Measurements from ENCODE around the gene PBX2. TPM values are rescaled to one million over a fixed set of nuclear protein-coding genes. Genes with fewer than 3 reads are reported as not detected.

PBX2 gene
- total RNA-seq, 3 donors from 2014 or later, result 62.2 to 68.2 (median 64.0) TPM

DNA sequence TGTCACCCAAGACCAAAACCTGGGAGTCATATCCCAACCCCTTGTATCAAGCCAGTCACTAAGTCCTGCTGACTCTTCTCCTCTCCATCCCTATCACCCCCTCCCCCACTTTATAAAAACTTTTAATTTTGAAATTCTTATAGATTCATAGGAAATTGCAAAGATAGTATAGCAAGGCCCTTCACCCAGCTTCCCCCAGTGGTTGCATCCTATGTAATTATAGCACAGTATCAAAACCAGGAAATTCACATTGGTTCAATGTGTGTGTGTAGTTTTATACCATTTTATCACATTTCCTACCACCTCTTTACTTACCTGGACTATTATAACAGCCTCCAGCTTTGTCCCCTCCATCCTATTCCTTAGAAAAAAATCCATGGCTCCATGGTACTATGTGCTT is 31.9 kb downstream of the PBX2 start:
- Mint-ChIP-seq H3K4me1 (ENCODE audit: low read depth) (peaks cover 23% of the 10 kb centered on the region), H3K27me3 (ENCODE audit: low read depth) (no peaks in the 10 kb centered on the region), H3K9me3 (no peaks in the 10 kb centered on the region), H3K36me3 (ENCODE audit: insufficient read depth) (peaks cover 12% of the 10 kb centered on the region), H3K4me3 (no peak overlapping the region)
- ATAC-seq (no peak), DNase-seq (no peak)

DNA sequence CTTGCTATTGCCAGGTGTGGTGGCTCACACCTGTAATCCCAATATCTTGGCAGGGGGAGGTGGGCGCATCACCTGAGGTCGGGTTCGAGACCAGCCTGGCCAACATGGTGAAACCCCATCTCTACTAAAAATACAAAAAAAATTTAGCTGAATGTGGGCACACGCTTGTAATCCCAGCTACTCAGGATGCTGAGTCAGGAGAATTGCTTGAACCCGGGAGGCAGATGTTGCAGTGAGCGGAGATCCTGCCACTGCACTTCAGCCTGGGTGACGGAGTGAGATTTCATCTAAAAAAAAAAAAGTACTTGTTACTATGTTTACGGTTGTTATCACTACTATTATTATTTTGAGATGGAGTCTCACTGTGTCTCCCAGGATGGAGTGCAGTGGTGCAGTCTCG is 33.1 kb downstream of the PBX2 start:
- Mint-ChIP-seq H3K9me3 (no peaks in the 10 kb centered on the region), H3K36me3 (ENCODE audit: insufficient read depth) (peaks cover 12% of the 10 kb centered on the region), H3K4me1 (ENCODE audit: low read depth) (peaks cover 33% of the 10 kb centered on the region), H3K27me3 (ENCODE audit: low read depth) (peaks cover 3% of the 10 kb centered on the region), H3K4me3 (no peak overlapping the region)
- no peak for ATAC-seq
- DNase-seq, result no peak

DNA sequence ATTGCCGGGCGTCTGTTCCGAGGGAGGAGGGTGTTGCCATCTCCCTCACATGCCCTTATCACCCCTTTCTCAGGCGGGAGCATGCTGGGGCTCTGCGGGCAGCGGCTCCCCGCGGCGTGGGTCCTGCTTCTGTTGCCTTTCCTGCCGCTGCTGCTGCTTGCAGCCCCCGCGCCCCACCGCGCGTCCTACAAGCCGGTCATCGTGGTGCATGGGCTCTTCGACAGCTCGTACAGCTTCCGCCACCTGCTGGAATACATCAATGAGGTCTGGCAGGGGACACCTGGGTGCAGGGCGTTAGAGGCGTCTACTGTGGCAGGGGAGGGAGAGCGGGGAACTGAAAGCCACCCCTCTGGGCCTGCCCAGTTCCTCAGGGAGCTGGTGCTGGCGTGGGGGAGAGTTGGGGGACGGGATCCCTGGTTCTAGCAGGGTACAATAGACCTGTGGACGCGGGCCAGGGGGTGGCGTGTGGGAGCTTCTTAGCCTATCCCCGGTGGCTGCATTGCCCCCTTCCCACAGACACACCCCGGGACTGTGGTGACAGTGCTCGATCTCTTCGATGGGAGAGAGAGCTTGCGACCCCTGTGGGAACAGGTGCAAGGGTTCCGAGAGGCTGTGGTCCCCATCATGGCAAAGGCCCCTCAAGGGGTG is 35.4 kb downstream of the PBX2 start:
- DNase-seq, result peak; percentile 53
- peak overlapping the region; percentile 96 for H3K4me3 Mint-ChIP-seq
- H3K27me3 Mint-ChIP-seq (ENCODE audit: low read depth), result peaks cover 17% of the 10 kb centered on the region
- no peaks in the 10 kb centered on the region for H3K9me3 Mint-ChIP-seq
- peak; percentile 61 to 73 for ATAC-seq
- peaks cover 12% of the 10 kb centered on the region for H3K36me3 Mint-ChIP-seq (ENCODE audit: insufficient read depth)
- H3K4me1 Mint-ChIP-seq (ENCODE audit: low read depth), result peaks cover 44% of the 10 kb centered on the region

DNA sequence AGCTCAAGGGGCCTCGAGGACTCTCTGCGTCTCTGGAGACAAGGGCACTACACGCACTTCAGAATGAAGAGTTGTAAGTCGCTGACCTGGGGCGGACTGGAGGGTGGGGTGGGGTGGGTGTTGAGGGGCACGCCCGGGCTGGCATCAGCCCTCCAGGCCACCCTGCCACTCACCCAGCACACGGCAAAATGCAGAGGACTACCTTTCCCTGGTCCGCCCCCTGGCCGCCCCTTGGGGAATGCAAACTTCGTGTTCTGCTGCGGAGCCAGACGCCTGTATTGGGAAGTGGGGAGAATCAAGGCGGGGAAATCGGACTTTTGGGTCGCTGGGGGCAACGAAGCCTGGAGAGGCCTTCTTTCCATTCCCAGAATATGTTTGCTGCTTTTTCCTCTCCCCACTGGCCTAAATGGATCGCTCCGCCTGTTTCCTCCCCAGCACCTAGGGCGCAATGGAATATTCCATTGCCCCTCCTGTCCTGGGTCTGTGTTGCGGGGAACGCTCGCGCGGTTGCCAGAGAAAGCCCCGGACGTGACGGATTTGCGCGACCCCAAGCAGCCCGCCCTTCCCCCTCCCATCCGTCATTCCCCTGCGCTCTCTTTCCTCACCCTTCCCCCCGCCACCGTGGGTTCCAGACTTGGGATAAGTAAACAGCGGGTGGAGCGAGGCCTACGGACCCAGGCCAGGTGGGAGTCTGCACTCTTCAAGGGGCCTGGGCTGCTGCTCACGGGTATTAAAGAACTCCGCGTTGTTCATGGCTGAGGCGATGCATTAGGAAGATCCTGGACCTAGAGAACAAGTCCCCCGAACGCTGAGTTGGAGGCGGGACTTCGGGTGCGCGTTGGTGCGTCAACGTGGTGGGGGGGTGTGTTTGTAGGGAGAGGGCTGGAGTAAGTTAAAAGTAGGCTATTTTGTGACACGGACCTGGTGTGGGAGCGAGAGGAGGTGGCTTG is 36.2 kb downstream of the PBX2 start, which contains the start of gene PPT2:
PPT2 (plus strand) TSS at position 578 of the 950 bp plus-strand sequence. CDS start 454 bp downstream, outside the sequence.
- Mint-ChIP-seq H3K9me3 (no peaks in the 10 kb centered on the region), H3K36me3 (ENCODE audit: insufficient read depth) (peaks cover 12% of the 10 kb centered on the region), H3K4me3 (peak within 1 kb of the TSS; percentile 96), H3K4me1 (ENCODE audit: low read depth) (peaks cover 48% of the 10 kb centered on the region), H3K27me3 (ENCODE audit: low read depth) (peaks cover 21% of the 10 kb centered on the region)
- peak; percentile 56 for DNase-seq
- peak; percentile 80 to 83 for ATAC-seq

DNA sequence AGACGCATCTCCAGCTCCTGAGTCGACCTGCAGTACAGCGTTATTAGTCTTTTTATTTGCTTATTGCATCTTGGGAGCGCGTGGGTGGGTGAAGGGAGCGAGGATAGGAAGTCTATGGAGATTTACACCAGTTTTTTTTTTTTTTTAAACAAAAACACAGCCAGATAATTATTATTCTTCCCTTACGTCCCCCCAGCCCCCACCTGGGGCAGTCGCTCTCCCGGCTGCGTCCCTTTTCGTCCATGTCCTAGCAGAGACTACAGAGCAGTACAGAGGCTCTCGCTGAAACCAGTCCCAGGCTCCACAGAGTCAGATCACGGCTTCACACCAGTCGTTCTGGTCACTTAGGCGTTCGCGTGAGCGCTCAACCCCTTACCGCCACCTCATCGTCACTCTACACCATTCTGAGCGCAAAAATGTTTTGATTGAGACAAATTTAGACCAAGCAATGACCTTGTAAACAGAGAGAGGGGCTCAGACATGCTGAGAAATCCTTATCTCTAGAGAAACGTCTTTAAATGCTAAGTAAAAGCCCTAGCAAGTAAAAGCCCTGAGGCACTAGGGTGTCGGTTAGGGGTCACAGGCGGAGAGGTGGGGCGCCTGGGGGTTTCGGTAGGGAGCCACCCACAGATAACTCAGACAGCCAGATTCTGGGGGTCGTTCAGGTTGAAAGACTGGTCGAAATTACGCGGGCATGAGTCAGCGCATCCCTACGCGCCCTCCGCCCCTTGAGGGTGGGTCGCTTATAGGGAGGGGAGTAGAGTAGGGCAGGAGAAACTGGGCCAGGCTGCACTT is 37.0 kb downstream of the PBX2 start:
- Mint-ChIP-seq H3K4me3 (peak overlapping the region; percentile 53), H3K27me3 (ENCODE audit: low read depth) (peaks cover 30% of the 10 kb centered on the region), H3K36me3 (ENCODE audit: insufficient read depth) (peaks cover 6% of the 10 kb centered on the region), H3K9me3 (no peaks in the 10 kb centered on the region), H3K4me1 (ENCODE audit: low read depth) (peaks cover 55% of the 10 kb centered on the region)
- ATAC-seq (no peak), DNase-seq (no peak)

DNA sequence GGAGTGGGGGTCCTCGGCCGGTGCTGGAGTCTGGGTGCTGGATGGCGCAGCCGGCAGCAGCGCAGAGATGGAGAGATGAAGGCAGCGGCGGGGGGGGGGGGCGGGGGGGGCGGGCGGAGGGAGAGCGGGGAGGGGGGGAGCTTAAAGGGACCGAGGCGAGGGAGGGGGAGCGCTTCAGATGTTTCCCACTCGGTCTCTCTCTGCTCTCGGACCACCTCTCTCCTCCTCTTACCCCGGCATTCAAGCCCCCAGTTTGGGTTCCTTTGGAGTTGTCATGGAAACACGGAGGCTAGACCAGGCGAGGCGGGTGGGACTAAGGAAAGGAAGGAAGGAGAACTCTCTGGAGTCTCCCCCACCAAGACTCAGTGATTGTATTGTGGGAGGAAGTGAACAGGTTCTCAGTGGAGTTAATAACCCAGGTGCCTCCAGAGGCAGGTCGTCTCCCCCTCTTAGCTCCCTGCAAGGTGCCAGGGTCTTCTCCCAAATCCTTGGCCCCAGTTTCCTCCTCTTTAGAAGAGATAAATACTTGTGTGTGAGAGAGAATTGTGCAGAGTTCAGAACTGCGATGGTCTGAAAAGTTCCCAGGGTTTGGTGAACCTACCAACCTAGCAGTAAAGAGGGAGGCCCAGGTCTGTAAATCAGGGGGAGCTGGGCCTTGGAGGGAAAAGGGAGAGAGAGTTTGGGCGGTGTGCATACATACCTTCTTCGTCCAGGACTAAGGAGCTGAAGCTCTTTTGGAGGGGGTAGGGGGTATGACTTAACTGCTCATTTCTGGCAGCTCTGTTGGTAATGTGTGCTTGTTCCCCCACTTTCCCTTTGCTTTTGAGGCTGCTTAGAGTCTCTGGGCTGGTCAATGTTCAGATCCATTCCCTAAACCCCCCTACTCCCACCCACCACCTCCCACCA is 37.9 kb downstream of the PBX2 start, which contains the start of gene PRRT1:
PRRT1 (minus strand) TSS at position 77 of the 906 bp plus-strand sequence. CDS start 112 bp downstream, outside the sequence.
- ATAC-seq (no peak), DNase-seq (no peak)
- peaks cover 37% of the 10 kb centered on the region for H3K27me3 Mint-ChIP-seq (ENCODE audit: low read depth)
- no peaks in the 10 kb centered on the region for H3K9me3 Mint-ChIP-seq
- no peaks in the 10 kb centered on the region for H3K36me3 Mint-ChIP-seq (ENCODE audit: insufficient read depth)
- peak within 1 kb of the TSS; percentile 56 for H3K4me3 Mint-ChIP-seq
- H3K4me1 Mint-ChIP-seq (ENCODE audit: low read depth), result peaks cover 57% of the 10 kb centered on the region

DNA sequence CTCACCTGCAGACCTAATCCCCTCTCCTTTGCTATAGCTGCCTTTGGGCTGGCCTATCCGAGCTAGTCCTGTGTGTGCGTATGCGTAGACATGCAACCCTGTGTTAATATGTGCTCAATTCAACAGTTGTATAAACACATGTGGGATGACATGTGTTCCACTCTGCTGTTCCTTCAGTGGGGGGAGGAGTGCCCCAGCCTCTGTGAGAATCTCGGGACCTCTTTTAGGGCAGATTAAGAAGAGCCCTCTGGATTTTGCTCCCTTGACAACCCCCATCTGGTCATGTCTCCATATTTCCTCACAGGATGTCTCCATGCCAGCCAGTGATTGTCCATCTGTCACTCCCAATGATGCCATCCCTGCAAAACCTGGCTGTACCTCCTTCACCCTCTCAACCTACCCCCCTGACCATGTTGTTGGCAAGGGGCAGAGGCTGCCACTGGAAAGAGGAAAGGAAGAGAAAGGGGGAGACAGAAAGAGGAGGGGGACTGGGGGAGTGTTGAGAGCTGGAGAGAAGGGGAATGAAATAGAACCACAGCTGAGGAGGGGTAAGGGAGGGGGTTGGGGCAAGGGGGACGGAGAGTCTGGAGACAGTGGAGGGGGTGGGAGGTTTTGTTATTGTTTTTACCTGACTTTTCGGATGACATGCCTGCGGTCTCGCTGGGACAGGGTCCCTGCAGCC is 38.7 kb downstream of the PBX2 start:
- no peak for ATAC-seq
- no peaks in the 10 kb centered on the region for H3K36me3 Mint-ChIP-seq (ENCODE audit: insufficient read depth)
- DNase-seq, result no peak
- H3K4me1 Mint-ChIP-seq (ENCODE audit: low read depth), result peaks cover 57% of the 10 kb centered on the region
- H3K27me3 Mint-ChIP-seq (ENCODE audit: low read depth), result peaks cover 37% of the 10 kb centered on the region
- no peaks in the 10 kb centered on the region for H3K9me3 Mint-ChIP-seq
- peak overlapping the region; percentile 56 for H3K4me3 Mint-ChIP-seq

DNA sequence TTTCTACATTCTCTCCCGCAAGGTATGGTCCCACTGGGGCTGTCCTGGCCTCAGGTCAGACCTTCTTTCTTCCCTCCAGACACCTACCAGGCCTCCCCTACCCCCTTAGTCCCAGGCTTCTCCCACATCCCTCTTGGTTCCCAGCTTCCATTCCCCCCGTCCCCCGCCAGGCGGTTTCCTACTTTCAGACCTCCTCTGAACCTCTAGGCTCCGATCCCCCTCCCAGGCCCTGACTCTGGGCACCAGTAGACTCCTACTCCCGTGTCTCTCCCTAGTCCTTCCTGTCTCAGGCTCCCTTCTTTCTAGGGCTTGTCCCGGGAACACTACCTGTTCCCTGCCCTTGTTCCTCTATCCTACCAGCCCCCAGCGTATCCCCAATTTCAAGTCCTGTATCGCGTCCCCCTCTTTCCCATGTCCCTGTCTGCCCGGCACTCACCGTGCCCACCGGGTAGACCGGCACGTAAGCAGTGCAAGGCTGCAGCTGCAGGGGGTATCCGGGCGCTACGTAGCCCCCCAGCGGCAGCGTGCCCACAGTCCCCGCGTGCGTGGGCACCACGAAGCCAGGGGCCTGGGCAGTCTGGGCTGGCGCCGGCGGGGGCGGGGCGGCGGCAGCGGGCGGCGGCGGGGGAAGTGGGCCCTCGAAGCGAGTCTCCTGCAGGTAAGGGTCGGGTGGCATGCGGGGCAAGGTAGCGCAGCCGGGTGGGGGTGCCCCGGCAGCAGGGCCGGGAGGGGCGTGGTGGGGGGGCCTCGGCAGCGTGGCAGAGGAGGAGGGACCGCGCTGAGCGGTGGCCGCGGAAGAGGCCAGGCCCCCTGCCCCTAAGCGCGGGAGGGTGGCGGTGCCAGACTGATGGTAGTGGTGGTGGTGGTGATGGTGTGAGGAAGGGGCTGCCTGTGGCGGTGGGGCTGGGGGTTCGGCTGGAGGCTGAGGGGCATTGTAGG is 39.8 kb downstream of the PBX2 start:
- no peaks in the 10 kb centered on the region for H3K36me3 Mint-ChIP-seq (ENCODE audit: insufficient read depth)
- peaks cover 37% of the 10 kb centered on the region for H3K27me3 Mint-ChIP-seq (ENCODE audit: low read depth)
- H3K9me3 Mint-ChIP-seq, result no peaks in the 10 kb centered on the region
- no peak overlapping the region for H3K4me3 Mint-ChIP-seq
- DNase-seq (no peak), ATAC-seq (no peak)
- H3K4me1 Mint-ChIP-seq (ENCODE audit: low read depth), result peaks cover 53% of the 10 kb centered on the region

DNA sequence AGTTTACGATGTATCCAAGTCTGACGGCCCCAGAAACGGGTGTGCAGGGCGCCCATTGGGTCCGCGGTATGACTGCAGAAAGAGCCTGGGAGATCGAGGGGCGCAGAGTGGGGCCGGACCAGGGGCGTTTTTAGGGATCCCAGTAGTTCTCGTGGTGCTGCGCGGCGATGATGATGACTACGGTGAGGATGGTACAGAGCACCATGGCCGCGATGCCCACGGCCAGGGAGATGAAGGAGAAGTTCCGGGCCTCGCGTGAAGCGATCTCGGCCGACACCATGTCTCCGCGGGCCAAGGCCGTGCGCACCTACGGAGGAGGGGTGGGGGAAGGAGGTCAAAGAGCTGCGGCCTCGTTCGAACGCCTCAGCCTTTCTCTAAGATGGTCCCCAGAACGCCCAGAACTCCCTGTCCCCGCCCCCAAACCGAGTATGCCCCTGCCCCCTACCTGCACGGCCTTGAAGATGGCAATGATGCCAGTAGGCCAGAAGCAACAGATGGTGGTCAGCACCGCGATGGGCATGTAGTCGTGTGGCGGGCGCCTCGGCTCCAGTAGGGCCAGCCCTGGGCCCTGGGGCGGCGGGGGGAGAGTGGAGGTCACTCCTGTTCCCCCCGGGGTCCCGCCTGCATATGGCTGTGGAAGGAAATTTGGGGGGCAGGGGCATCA is 40.8 kb downstream of the PBX2 start:
- H3K27me3 Mint-ChIP-seq (ENCODE audit: low read depth), result peaks cover 37% of the 10 kb centered on the region
- DNase-seq (no peak), ATAC-seq (peak; percentile 12 to 14)
- no peaks in the 10 kb centered on the region for H3K36me3 Mint-ChIP-seq (ENCODE audit: insufficient read depth)
- peak overlapping the region; percentile 81 for H3K4me3 Mint-ChIP-seq
- H3K9me3 Mint-ChIP-seq, result no peaks in the 10 kb centered on the region
- H3K4me1 Mint-ChIP-seq (ENCODE audit: low read depth), result peaks cover 43% of the 10 kb centered on the region

DNA sequence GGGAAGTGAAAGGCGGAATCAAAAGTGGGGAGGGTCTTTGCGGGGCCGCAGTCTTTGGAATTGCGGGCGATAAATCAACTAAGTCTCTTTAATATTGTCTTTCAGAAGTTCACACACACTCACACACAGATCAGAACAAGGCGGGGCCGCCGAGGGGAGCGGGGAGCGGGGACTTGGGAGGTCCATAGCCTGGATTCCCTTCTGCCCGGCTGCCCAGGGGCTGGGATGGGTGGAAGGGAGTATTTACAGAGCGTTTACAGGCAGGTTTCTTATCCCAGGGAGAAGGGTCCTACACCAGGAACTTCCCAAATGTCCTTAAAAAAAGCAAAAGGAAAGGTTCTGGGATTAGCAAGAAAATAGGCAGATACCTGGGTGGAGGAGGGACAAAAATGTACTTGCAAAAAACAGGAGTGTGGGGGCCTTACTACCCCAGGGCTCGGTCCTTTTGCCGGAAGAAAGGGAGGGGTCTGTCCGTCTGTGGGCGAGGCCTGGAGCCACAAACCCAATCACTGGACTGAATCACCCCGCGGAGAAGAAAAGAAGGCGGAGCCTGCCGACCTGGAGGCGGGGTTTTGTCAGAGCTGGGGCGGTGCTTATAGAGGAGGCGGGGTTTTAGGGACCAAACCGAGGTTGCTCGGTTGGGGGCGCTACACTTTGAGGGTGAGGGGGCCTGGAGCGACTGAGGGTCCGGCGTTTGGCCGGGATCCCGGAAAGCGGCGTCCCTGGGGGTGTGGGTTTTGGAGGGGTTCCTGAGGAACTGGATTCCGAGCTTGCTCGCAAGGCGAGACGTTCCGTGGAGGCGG is 41.5 kb downstream of the PBX2 start:
- Mint-ChIP-seq H3K9me3 (no peaks in the 10 kb centered on the region), H3K4me3 (peak overlapping the region; percentile 81), H3K27me3 (ENCODE audit: low read depth) (peaks cover 37% of the 10 kb centered on the region), H3K36me3 (ENCODE audit: insufficient read depth) (no peaks in the 10 kb centered on the region), H3K4me1 (ENCODE audit: low read depth) (peaks cover 38% of the 10 kb centered on the region)
- DNase-seq (peak; percentile 62), ATAC-seq (peak; percentile 81 to 83)

Data from activated T-cell treated with anti-CD3 and anti-CD28 coated beads, Interleukin-2, amount 50 U/mL, for 4 hours (primary cell).